Stimulated activated CD8-positive, alpha-beta memory T cell treated with anti-CD3 and anti-CD28 coated beads, Interleukin-12 subunit alpha, Interleukin-12 subunit beta, amount 100 ng/mL, for 24 hours (primary cell): ENCODE data around the gene COL27A1.

Source experiments
- DNase-seq: peaks from one replicate; pipeline ENCODE4 v3.0.0-alpha.2; 2020; ENCODE audit errors: extremely low read depth

The COL27A1 gene

GRCh38 chr9:114271556-114272510 lies 116.5 kb downstream of the COL27A1 start:
- DNase-seq, result no peak

- DNase-seq, result no peak
These were observed 117.5 kb downstream of the COL27A1 start for GRCh38 chr9:114272739-114273431.

- DNase-seq, result no peak
These were observed 118.1 kb downstream of the COL27A1 start for GRCh38 chr9:114273461-114273881.

- no peak for DNase-seq
These were observed 118.9 kb downstream of the COL27A1 start for GRCh38 chr9:114274217-114274616.

DNA sequence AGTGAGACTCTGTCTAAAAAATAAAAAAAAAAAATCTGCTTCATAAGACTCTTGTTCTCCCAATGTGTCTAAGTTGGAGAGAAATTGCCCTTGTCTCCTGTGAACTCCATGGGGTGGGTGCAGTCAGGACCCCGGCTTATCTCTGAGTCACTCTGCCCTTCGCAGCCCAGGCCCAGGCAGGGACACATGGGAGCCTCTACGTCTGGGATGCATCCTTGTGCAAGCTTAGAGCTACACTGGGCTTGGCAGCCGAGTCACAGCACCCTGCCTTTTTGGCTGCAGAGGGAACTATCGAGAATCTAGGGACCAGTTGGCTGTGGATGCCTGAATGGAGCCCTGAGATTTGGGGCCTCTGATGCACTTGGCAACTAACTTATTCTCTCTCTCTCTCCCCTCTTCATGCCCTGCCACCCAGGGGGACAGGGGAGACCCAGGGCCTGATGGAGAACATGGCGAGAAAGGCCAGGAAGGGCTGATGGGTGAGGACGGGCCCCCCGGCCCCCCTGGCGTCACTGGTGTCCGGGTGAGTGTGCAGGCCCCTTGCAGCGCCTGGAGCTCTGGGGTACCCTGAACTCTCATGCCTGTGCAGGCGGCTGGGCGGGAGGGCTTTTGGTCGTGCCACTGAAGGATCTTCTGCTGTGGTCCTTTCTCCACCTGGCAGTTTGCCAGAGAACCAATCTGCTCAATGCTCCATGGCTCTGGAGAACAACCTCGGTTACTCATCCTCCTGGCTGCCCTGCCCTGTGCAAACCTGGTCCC lies 120.1 kb downstream of the COL27A1 start:
- DNase-seq, result no peak

- DNase-seq, result no peak
These were observed 121.8 kb downstream of the COL27A1 start for GRCh38 chr9:114276908-114277821.

- no peak for DNase-seq
These were observed 123.0 kb downstream of the COL27A1 start for GRCh38 chr9:114278356-114278755.

DNA sequence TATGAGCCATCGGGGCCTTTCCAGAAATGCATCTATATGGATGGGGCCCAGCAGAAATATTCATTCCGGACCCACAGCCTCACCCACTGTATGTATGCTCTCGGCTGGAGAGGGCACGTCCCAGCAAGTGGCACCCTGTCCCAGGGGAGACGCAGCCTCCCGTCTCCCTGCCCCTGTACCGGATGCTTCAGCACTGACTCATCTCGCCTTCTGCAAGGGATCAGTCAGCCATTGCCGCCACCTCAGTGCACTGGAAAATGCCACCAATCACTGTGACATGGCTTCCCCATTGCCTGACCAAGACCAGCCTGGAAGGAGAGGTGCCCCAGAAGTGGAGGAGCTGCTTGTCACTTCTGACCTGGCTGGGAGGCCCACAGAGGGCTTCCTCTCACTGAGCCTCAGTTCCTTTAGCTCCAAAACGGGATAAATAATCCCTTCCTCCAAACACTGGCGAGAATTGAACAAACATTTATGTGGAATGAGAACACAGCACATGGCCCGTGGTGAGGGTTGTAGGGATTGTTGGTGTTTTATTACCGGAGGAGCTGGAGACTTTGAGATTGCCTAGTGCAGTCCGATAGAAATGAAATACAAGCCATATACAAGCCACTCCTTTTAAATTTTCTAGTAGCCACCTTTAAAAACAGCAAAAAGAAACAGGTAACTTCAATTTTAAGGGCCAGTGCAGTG lies 123.7 kb downstream of the COL27A1 start:
- DNase-seq, result no peak

DNA sequence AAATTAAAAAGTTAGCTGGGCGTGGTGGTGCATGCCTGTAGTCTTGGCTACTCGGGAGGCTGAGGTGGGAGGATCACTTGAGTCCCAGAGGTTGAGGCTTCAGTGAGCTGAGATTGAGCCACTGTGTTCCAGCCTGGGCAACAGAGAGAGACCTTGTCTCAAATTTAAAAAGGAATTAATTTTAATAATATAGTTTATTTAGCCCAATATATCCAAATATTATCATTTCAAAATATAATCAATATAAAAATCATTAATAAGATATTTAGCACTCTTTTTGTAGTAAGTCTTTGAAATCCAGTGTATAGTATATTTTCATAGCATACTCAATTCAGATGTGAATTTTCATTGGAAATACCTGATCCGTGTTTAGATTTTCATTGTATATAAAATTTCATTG lies 124.4 kb downstream of the COL27A1 start:
- DNase-seq, result no peak

DNA sequence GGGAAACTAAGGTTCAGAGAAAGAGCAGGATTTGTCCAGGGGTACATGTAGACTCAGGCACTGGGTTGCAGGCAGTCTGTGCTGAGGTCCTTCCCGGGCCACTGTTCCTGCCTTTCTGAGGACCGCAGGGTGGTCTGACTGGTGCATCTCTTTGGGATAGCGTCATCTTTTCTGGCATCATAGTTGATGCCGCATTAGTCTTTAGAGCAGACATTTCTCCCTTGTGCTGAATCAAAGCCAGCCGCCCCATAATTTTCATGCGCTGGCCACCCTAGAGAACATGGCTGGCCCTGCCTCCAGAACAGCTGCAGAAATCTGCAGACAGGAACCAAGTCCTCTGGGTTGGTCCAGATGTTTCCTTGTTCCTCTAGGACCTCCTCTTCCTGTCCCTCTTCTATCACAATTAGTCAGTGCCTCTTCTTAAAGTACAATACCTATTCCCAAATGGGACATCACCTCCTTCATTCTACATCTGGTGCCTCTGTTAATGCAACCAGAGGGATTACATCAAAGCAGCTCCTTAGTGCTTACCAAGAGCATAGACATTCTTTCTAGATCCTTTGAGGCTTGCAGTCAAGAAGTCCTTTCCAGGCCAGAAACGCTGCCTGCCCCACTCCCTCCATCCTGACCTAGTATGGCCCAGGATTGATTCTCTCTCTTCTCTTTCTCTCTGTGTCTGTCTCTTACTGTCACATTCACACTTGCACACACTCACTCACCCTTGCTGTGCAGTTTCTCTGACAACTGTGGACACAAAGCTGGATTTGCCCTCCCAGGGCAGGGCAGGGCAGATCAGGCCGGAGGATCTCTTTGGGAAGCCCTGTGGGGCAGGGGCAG lies 125.5 kb downstream of the COL27A1 start:
- no peak for DNase-seq

- no peak for DNase-seq
These were observed 126.3 kb downstream of the COL27A1 start for GRCh38 chr9:114281473-114282103.

GRCh38 chr9:114282104-114282485 lies 126.8 kb downstream of the COL27A1 start:
- DNase-seq, result no peak

DNA sequence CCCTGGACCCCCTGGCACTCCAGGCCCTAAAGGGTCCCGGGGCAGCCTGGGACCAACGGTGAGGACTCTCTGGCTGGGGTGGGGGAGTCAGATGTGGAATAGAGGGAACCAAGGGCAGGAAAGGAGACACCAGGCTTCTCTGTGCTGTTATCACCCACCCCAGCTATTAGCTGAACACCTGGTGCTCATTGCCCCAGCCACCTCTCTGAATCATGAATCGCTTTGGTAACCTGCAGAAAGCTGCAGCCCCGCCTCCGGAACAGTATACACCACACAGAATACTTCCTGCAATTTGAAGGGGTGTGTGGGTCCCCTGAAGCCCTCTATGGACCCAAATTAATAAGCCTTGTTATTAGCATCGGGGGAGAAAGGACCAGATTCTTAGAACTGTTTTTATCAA lies 127.2 kb downstream of the COL27A1 start:
- no peak for DNase-seq

- DNase-seq, result no peak
These were observed 127.6 kb downstream of the COL27A1 start for GRCh38 chr9:114282926-114283325.

- DNase-seq, result no peak
These were observed 128.3 kb downstream of the COL27A1 start for GRCh38 chr9:114283551-114284111.

DNA sequence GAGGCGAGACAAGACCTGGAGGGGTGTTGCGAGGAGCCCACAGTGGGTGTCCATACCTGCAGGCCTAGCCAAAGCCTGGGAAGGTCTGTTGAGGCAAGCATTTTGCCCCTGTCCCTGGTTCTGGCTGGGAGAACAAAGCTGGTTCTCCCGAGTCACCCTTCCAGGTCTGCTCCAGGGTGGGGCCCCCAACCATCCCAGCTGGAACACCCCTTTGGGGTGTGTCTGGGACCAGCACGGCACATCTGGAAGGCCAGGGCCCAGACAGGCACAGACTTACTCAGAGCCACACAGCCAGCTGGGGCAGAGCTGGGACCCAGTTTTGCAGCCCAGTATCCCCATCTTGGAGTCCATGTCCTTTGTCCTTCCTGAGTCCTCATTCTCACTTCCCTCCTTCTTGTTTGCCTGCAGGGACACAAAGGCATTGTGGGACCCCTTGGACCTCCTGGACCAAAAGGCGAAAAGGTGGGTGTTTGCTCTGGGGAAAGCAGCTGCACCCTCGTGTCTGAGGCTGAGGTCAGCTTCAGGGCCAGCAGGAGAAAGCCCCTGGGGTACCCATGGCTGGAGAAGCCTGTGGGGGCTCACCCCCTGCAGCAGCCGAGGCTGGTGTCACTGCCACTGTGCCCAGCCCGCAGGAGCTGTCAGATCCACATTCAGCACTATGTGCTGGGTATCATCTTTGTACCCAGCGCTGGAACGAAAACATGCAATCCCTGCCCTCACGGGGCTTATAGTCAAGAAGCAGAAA lies 129.2 kb downstream of the COL27A1 start:
- DNase-seq, result no peak

- DNase-seq, result no peak
These were observed 130.0 kb downstream of the COL27A1 start for GRCh38 chr9:114285166-114285867.
